Osteocyte (in vitro differentiated cells): ENCODE results near the gene GBX2. TPM values are rescaled to one million over a fixed set of nuclear protein-coding genes. Genes with fewer than 3 reads are reported as not detected.

ENCODE experiments used
- DNase-seq: peaks from one replicate; pipeline ENCODE4 v3.0.0; 2021; ENCODE audit warnings: mixed read lengths; ENCODE audit not compliant: unreplicated experiment; ENCODE audit errors: extremely low spot score
- H3K27ac Mint-ChIP-seq: one replicate; pipeline ENCODE4 v1.8.0; 2021; ENCODE audit warnings: mild to moderate bottlenecking, mixed read lengths; ENCODE audit not compliant: unreplicated experiment
- H3K27me3 Mint-ChIP-seq: one replicate; pipeline ENCODE4 v1.8.0; 2021; ENCODE audit warnings: mixed read lengths; ENCODE audit not compliant: unreplicated experiment
- H3K36me3 Mint-ChIP-seq: one replicate; pipeline ENCODE4 v1.8.0; 2021; ENCODE audit warnings: mixed read lengths; ENCODE audit not compliant: unreplicated experiment
- H3K4me1 Mint-ChIP-seq: one replicate; pipeline ENCODE4 v1.8.0; 2021; ENCODE audit warnings: mixed read lengths; ENCODE audit not compliant: unreplicated experiment
- H3K4me3 Mint-ChIP-seq: one replicate; pipeline ENCODE4 v1.8.0; 2021; ENCODE audit warnings: mild to moderate bottlenecking, moderate library complexity, mixed read lengths; ENCODE audit not compliant: unreplicated experiment
- H3K9me3 Mint-ChIP-seq: one replicate; pipeline ENCODE4 v1.8.0; 2021; ENCODE audit warnings: mixed read lengths; ENCODE audit not compliant: unreplicated experiment
- CTCF ChIP-seq: fragments of 200-600 bp; sonication (generic); IDR thresholded peaks from 2 replicates; pipeline ENCODE4 v1.5.0; 2021; ENCODE audit warnings: antibody characterized with exemption, mild to moderate bottlenecking, moderate library complexity
- total RNA-seq: library from RNA; stranded (reverse); gene quantifications from 2 replicates; pipeline ENCODE4 v1.2.1, GENCODE V29; 2021

Gene GBX2
- total RNA-seq, 1 donor from 2014 or later = 56.5 TPM

- no peak for TF ChIP-seq CTCF
- peak; percentile 78 for DNase-seq
- Mint-ChIP-seq H3K36me3 (peaks cover 10% of the 10 kb centered on the region), H3K4me1 (no peaks in the 10 kb centered on the region), H3K4me3 (no peak overlapping the region), H3K27ac (no peak overlapping the region), H3K27me3 (no peaks in the 10 kb centered on the region), H3K9me3 (peaks cover 4% of the 10 kb centered on the region)
Observed at GRCh38 chr2:236208019-236208926, 40.1 kb upstream of the GBX2 start.

GRCh38 chr2:236207472-236207871 lies 39.3 kb upstream of the GBX2 start:
- Mint-ChIP-seq H3K27ac (no peak overlapping the region), H3K36me3 (peaks cover 9% of the 10 kb centered on the region), H3K4me1 (no peaks in the 10 kb centered on the region), H3K9me3 (peaks cover 4% of the 10 kb centered on the region), H3K27me3 (no peaks in the 10 kb centered on the region), H3K4me3 (no peak overlapping the region)
- no peak for TF ChIP-seq CTCF
- peak; percentile 54 for DNase-seq

GRCh38 chr2:236205867-236206645 lies 37.9 kb upstream of the GBX2 start:
- H3K4me3 Mint-ChIP-seq = no peak overlapping the region
- H3K4me1 Mint-ChIP-seq = no peaks in the 10 kb centered on the region
- no peak overlapping the region for H3K27ac Mint-ChIP-seq
- peaks cover 8% of the 10 kb centered on the region for H3K36me3 Mint-ChIP-seq
- H3K9me3 Mint-ChIP-seq = peaks cover 4% of the 10 kb centered on the region
- DNase-seq = no peak
- no peak for TF ChIP-seq CTCF
- H3K27me3 Mint-ChIP-seq = no peaks in the 10 kb centered on the region

GRCh38 chr2:236204953-236205352 lies 36.8 kb upstream of the GBX2 start:
- no peak for TF ChIP-seq CTCF
- no peaks in the 10 kb centered on the region for H3K27me3 Mint-ChIP-seq
- DNase-seq = no peak
- H3K9me3 Mint-ChIP-seq = peaks cover 4% of the 10 kb centered on the region
- peaks cover 7% of the 10 kb centered on the region for H3K36me3 Mint-ChIP-seq
- H3K4me3 Mint-ChIP-seq = no peak overlapping the region
- H3K4me1 Mint-ChIP-seq = no peaks in the 10 kb centered on the region
- H3K27ac Mint-ChIP-seq = no peak overlapping the region

GRCh38 chr2:236200378-236200777 lies 32.2 kb upstream of the GBX2 start:
- Mint-ChIP-seq H3K27ac (no peak overlapping the region), H3K9me3 (peaks cover 3% of the 10 kb centered on the region), H3K36me3 (peaks cover 2% of the 10 kb centered on the region), H3K4me1 (peaks cover 13% of the 10 kb centered on the region), H3K27me3 (no peaks in the 10 kb centered on the region), H3K4me3 (no peak overlapping the region)
- no peak for DNase-seq
- TF ChIP-seq CTCF = no peak
